Endodermal cell (in vitro differentiated cells): ENCODE data around the gene TMEM147. TPM values are rescaled to one million over a fixed set of nuclear protein-coding genes. Genes with fewer than 3 reads are reported as not detected.

Experiments used
- DNase-seq: peaks from one replicate; pipeline ENCODE4 v3.0.0-alpha.2; 2017
- H3K27ac ChIP-seq: 2 replicates; pipeline ENCODE4 v1.5.1; 2013; ENCODE audit warnings: mild to moderate bottlenecking, low read depth, low read length, moderate library complexity
- H3K27me3 ChIP-seq: 2 replicates; pipeline ENCODE4 v1.6.1; 2013; ENCODE audit warnings: mild to moderate bottlenecking, low read length, moderate library complexity; ENCODE audit not compliant: insufficient read depth, control insufficient read depth, poor library complexity, severe bottlenecking
- H3K36me3 ChIP-seq: 2 replicates; pipeline ENCODE4 v1.7.0; 2013; ENCODE audit warnings: mild to moderate bottlenecking, low read length, moderate library complexity; ENCODE audit not compliant: control insufficient read depth, insufficient read depth
- H3K4me1 ChIP-seq: one replicate; pipeline ENCODE4 v1.7.0; 2013; ENCODE audit warnings: low read length; ENCODE audit not compliant: control insufficient read depth, insufficient read depth
- H3K4me3 ChIP-seq: 2 replicates; pipeline ENCODE4 v1.5.1; 2013; ENCODE audit warnings: mild to moderate bottlenecking, low read length, moderate library complexity
- H3K9ac ChIP-seq: 2 replicates; pipeline ENCODE4 v1.6.1; 2013; ENCODE audit warnings: mild to moderate bottlenecking, low read length, moderate library complexity; ENCODE audit not compliant: poor library complexity, severe bottlenecking; ENCODE audit errors: extremely low read depth
- H3K9me3 ChIP-seq: 2 replicates; pipeline ENCODE4 v1.6.1; 2013; ENCODE audit warnings: mild to moderate bottlenecking, low read length, moderate library complexity; ENCODE audit not compliant: control insufficient read depth
- H3K27ac Mint-ChIP-seq: 2 replicates; pipeline ENCODE4 v1.8.0; 2020; ENCODE audit warnings: mixed read lengths
- H3K27me3 Mint-ChIP-seq: 2 replicates; pipeline ENCODE4 v1.8.0; 2021; ENCODE audit warnings: mild to moderate bottlenecking, mixed read lengths; ENCODE audit not compliant: insufficient read depth
- H3K36me3 Mint-ChIP-seq: 2 replicates; pipeline ENCODE4 v1.8.0; 2020; ENCODE audit warnings: low read depth, mixed read lengths
- H3K4me1 Mint-ChIP-seq: 2 replicates; pipeline ENCODE4 v1.8.0; 2020; ENCODE audit warnings: mixed read lengths
- H3K4me3 Mint-ChIP-seq: 2 replicates; pipeline ENCODE4 v1.8.0; 2020; ENCODE audit warnings: mild to moderate bottlenecking, moderate library complexity, mixed read lengths
- H3K9me3 Mint-ChIP-seq: 2 replicates; pipeline ENCODE4 v1.8.0; 2020; ENCODE audit warnings: mild to moderate bottlenecking, mixed read lengths
- CTCF ChIP-seq: fragments of 200-600 bp; sonication (generic); conservative IDR thresholded peaks from 2 replicates; pipeline ENCODE4 v1.5.0; 2021; ENCODE audit warnings: antibody characterized with exemption, mild to moderate bottlenecking
- WGBS, 2 experiments: methylation state at CpG; one replicate each; pipeline versions ENCODE4 v1.1.5 to v1.1.7; 2013; ENCODE audit warnings: missing lambda C conversion rate in 2 of 2, mixed read lengths in 1 of 2; ENCODE audit not compliant: insufficient coverage in 1 of 2, insufficient read length in 1 of 2; 5-methylcytosine and 5-hydroxymethylcytosine counted together
- total RNA-seq, 2 donors: library from RNA; stranded (reverse); fragmentation: NEBNext Ultra II Directional in 1 of 2; extraction: Animal tissue kit (Norgen Biotek cat#: 25700) in 1 of 2; gene quantifications; 2 replicates in 1 of 2; 3 replicates in 1 of 2; pipeline ENCODE4 v1.2.1, GENCODE V29; 2021

TMEM147 gene
- total RNA-seq, 2 donors from 2014 or later = 109 to 119 TPM

DNA sequence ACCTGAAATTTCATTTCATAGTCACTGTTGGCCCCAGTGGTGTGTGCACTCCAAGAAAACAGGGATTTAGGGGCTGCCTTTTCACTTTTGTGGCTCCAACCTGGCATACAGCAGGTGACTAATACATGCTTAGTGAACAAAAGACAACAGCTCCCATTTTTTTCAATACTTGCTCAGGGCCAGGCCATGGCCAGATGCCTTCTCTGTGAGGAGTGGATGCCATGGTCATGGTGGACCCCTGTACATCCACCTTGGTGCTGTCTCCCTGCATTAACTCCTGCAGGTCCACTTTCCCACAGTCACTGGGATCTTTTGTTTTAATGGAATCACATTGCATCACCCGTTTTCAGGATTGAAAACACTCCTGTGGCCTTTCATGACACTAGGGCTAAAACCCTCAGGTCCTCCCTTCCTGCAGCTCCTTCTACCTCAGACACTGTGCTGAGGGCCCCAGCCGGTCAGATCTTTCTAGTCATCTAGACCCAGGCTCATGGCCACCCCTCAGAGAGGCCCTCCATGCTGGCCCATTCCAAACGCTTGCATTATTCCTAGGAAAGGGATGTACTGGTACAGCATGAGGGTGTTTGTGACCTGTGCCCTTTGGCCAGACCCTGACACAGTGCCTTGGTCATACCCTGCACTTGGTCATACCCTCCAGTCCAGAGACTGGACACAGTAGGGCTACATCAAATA lies 1.2 kb upstream of the TMEM147 start:
- TF ChIP-seq CTCF = no peak
- peak overlapping the region; percentile 86 for H3K27ac Mint-ChIP-seq
- no peaks in the 10 kb centered on the region for H3K27me3 ChIP-seq
- WGBS, 2 experiments = 86 to 89% methylated on average over 3 of the region's 3 CpGs
- H3K4me1 Mint-ChIP-seq = peaks cover 21% of the 10 kb centered on the region
- peaks cover 48% of the 10 kb centered on the region for H3K36me3 Mint-ChIP-seq
- peak overlapping the region; percentile 84 for H3K4me3 Mint-ChIP-seq
- H3K27ac ChIP-seq = no peak overlapping the region
- H3K27me3 Mint-ChIP-seq = no peaks in the 10 kb centered on the region
- H3K4me3 ChIP-seq = peak overlapping the region; percentile 99
- no peak for DNase-seq
- no peaks in the 10 kb centered on the region for H3K9me3 ChIP-seq
- peak overlapping the region; percentile 81 for H3K9ac ChIP-seq
- H3K36me3 ChIP-seq = peaks cover 29% of the 10 kb centered on the region
- no peaks in the 10 kb centered on the region for H3K9me3 Mint-ChIP-seq
- peaks cover 10% of the 10 kb centered on the region for H3K4me1 ChIP-seq

DNA sequence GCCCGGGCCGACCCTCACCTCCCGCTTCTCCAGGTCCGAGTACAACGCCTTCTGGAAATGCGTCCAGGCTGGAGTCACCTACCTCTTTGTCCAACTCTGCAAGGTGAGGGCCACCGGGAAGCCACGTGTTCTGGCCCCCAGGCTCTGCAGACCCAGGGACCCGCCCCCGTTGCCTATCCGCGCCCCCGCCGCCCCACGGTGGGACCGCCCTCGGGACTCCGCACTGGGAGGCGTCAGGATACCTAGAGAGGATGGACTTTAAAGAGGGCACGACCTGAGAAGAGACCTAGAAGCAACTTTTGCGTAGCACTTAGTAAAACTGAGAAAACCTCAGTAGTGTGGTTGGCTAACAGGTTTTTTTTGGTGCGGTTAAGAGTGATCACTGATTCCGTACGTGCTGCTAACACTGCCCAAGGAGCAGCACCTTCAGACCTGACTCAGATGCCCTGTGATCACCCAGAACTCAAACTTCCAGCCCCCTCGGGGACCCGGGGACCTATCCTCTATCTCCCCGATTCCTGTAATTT lies 492 bp downstream of the TMEM147 start:
- Histone ChIP-seq H3K9me3 (no peaks in the 10 kb centered on the region), H3K27me3 (no peaks in the 10 kb centered on the region), H3K4me1 (peaks cover 10% of the 10 kb centered on the region), H3K4me3 (peak overlapping the region; percentile 99), H3K36me3 (peaks cover 36% of the 10 kb centered on the region), H3K27ac (no peak overlapping the region), H3K9ac (peak overlapping the region; percentile 81)
- H3K36me3 Mint-ChIP-seq = peaks cover 47% of the 10 kb centered on the region
- H3K4me3 Mint-ChIP-seq = peak overlapping the region; percentile 84
- TF ChIP-seq CTCF = no peak
- no peak for DNase-seq
- WGBS, 2 experiments = 7 to 16% methylated on average over 14 to 27 of the region's 27 CpGs
- no peaks in the 10 kb centered on the region for H3K9me3 Mint-ChIP-seq
- H3K27me3 Mint-ChIP-seq = no peaks in the 10 kb centered on the region
- H3K27ac Mint-ChIP-seq = peak overlapping the region; percentile 91
- peaks cover 22% of the 10 kb centered on the region for H3K4me1 Mint-ChIP-seq

DNA sequence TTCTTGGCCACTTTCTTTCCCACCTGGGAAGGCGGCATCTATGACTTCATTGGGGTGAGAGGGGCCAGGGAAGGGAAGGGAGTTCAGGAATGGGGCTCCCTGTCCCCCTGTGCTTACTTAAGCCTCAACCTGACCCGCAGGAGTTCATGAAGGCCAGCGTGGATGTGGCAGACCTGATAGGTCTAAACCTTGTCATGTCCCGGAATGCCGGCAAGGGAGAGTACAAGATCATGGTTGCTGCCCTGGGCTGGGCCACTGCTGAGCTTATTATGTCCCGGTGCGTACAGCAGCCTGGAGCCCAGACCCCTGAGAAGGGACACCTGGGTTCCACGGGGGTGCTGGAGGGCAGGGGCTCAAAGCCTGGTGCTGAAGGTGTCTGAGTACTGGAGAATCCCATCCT lies 1.1 kb downstream of the TMEM147 start:
- WGBS, 2 experiments = 93 to 95% methylated on average over 7 to 8 of the region's 8 CpGs
- no peak for DNase-seq
- Mint-ChIP-seq H3K27ac (peak overlapping the region; percentile 91), H3K9me3 (no peaks in the 10 kb centered on the region), H3K4me1 (peaks cover 22% of the 10 kb centered on the region), H3K4me3 (peak overlapping the region; percentile 84), H3K27me3 (no peaks in the 10 kb centered on the region), H3K36me3 (peaks cover 47% of the 10 kb centered on the region)
- Histone ChIP-seq H3K9ac (peak overlapping the region; percentile 81), H3K9me3 (no peaks in the 10 kb centered on the region), H3K4me3 (peak overlapping the region; percentile 99), H3K36me3 (peaks cover 33% of the 10 kb centered on the region), H3K27ac (no peak overlapping the region), H3K27me3 (no peaks in the 10 kb centered on the region), H3K4me1 (peaks cover 10% of the 10 kb centered on the region)
- TF ChIP-seq CTCF = no peak
